GM21381 (cell line): ENCODE measurements around the gene SNRNP70.

ENCODE experiments used
- ATAC-seq: cut with Tn5 transposase; IDR thresholded peaks from one replicate; pipeline ENCODE4 v1.9.1; 2021; ENCODE audit warnings: mild to moderate bottlenecking, moderate library complexity; ENCODE audit not compliant: unreplicated experiment

The SNRNP70 gene

GRCh38 chr19:49101160-49101559, 15.9 kb downstream of the SNRNP70 start:
- ATAC-seq: no peak

GRCh38 chr19:49102303-49102702, 17.1 kb downstream of the SNRNP70 start:
- no peak for ATAC-seq

- no peak for ATAC-seq
These were observed 18.3 kb downstream of the SNRNP70 start for GRCh38 chr19:49103331-49104085.

- no peak for ATAC-seq
These were observed 19.1 kb downstream of the SNRNP70 start for GRCh38 chr19:49104229-49104864.

- no peak for ATAC-seq
These were observed 21.4 kb downstream of the SNRNP70 start for GRCh38 chr19:49106648-49107135.

- ATAC-seq: no peak
These were observed 22.6 kb downstream of the SNRNP70 start for GRCh38 chr19:49107625-49108459.

- no peak for ATAC-seq
These were observed 23.8 kb downstream of the SNRNP70 start for GRCh38 chr19:49109051-49109450.

- ATAC-seq: no peak
These were observed 24.4 kb downstream of the SNRNP70 start for GRCh38 chr19:49109569-49110233.

GRCh38 chr19:49110567-49110966, 25.3 kb downstream of the SNRNP70 start:
- ATAC-seq: no peak

- no peak for ATAC-seq
These were observed 26.2 kb downstream of the SNRNP70 start for GRCh38 chr19:49111218-49111998.

GRCh38 chr19:49113762-49114629, 28.7 kb downstream of the SNRNP70 start, which contains the start of gene LIN7B:
LIN7B (plus strand) TSS chr19:49114370; CDS start chr19:49114405, 35 bp downstream.
- ATAC-seq: peak; percentile 46

GRCh38 chr19:49114630-49115363, 29.5 kb downstream of the SNRNP70 start:
- ATAC-seq: no peak

GRCh38 chr19:49116544-49116943, 31.3 kb downstream of the SNRNP70 start:
- ATAC-seq: no peak

- ATAC-seq: no peak
These were observed 32.7 kb downstream of the SNRNP70 start for GRCh38 chr19:49117677-49118564.

- peak; percentile 76 for ATAC-seq
These were observed 33.5 kb downstream of the SNRNP70 start, which contains the start of gene C19orf73 for GRCh38 chr19:49118565-49119410. C19orf73 (minus strand) TSS chr19:49119143; CDS start chr19:49119022, 121 bp downstream.
